GM13976 (cell line): ENCODE measurements around the gene TENM3.

Experiments
- DNase-seq: peaks from one replicate; pipeline ENCODE4 v3.0.0; 2012; ENCODE audit warnings: low spot score
- in situ Hi-C: fragments of 300-500 bp; cut with MboI; formaldehyde crosslinking; loops from one replicate; pipeline ENCODE4 v1.12.0; 2022; ENCODE audit warnings: low sequenced_read_pairs, mixed read lengths, inconsistent platforms; ENCODE audit not compliant: unreplicated experiment
- TF ChIP-seq, protein P1 (sequence below): IDR thresholded peaks from 2 replicates; pipeline ENCODE4 v1.5.1; 2012; ENCODE audit warnings: borderline replicate concordance, mild to moderate bottlenecking; ENCODE audit not compliant: insufficient read depth; ENCODE audit errors: extremely low read depth, missing control alignments, control extremely low read depth

The TENM3 gene

DNA sequence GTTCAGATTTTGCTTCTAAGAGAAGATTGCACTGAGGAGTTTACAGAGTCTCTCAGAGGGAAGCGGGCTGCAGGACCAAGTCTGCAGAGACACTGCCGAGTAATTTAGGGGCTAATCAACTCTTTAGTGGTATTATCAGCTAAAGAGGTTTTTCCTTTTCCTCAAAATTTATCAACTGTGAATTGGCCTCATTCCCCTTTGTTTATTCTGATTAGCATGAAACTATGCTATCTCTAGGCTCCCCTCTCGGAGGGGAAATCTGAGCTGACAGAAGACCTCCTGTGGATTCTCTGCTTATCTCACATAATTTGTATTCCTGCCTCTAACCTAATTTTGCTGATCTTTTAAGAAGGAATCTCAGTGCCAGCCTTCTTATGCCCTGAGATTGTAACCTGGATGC, 473.0 kb downstream of the TENM3 start:
- in situ Hi-C loops = no loop called here
- TF ChIP-seq, protein P1, sequence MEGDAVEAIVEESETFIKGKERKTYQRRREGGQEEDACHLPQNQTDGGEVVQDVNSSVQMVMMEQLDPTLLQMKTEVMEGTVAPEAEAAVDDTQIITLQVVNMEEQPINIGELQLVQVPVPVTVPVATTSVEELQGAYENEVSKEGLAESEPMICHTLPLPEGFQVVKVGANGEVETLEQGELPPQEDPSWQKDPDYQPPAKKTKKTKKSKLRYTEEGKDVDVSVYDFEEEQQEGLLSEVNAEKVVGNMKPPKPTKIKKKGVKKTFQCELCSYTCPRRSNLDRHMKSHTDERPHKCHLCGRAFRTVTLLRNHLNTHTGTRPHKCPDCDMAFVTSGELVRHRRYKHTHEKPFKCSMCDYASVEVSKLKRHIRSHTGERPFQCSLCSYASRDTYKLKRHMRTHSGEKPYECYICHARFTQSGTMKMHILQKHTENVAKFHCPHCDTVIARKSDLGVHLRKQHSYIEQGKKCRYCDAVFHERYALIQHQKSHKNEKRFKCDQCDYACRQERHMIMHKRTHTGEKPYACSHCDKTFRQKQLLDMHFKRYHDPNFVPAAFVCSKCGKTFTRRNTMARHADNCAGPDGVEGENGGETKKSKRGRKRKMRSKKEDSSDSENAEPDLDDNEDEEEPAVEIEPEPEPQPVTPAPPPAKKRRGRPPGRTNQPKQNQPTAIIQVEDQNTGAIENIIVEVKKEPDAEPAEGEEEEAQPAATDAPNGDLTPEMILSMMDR = no peak
- DNase-seq = no peak

- DNase-seq = peak; percentile 17
- TF ChIP-seq, protein P1 = no peak
- in situ Hi-C loops = no loop called here
Measured at GRCh38 chr4:182717788-182718583, 474.8 kb downstream of the TENM3 start.

DNA sequence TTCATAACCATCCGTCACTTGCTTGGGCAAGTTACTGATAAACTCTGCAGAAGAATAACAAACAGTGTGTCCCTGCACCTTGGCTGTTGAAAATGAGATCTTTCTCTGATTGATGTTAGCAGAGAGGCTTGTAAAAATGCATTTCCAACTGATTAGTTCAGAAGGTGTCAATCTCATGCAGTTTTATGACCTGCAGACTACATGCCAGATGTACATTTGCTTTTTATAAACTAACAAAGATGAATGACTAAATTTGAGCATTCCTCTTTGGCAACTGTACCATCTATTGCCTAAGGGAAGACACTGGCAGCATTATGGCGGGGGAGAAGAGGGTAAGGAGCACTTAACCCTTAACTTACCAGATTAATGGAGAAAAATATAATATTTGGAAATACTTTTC, 481.2 kb downstream of the TENM3 start:
- TF ChIP-seq, protein P1 = no peak
- no peak for DNase-seq
- in situ Hi-C loops = no loop called here

- no peak for DNase-seq
- TF ChIP-seq, protein P1 = no peak
- in situ Hi-C loops = no loop called here
Measured at GRCh38 chr4:182729516-182729915, 486.3 kb downstream of the TENM3 start.

- DNase-seq = no peak
- in situ Hi-C loops = no loop called here
- TF ChIP-seq, protein P1 = no peak
Measured at GRCh38 chr4:182730791-182731190, 487.6 kb downstream of the TENM3 start.

GRCh38 chr4:182736207-182736606, 493.0 kb downstream of the TENM3 start:
- in situ Hi-C loops = no loop called here
- TF ChIP-seq, protein P1 = no peak
- no peak for DNase-seq
